Measurements from ENCODE around the gene TMA7.
"Not testable (repeated sequence)": the region's sequence is repeated elsewhere in the genome, so short reads cannot be mapped to it uniquely, and the experiment has no call there.

TMA7 gene

GRCh38 chr3:48469046-48469915 lies 29.2 kb downstream of the TMA7 start:
- no peak for DNase-seq

- DNase-seq, result no peak
Measured at GRCh38 chr3:48470286-48470685, 30.2 kb downstream of the TMA7 start.

- no peak for DNase-seq
Measured at GRCh38 chr3:48472673-48472922, 32.5 kb downstream of the TMA7 start.

- DNase-seq, result peak; percentile 89
Measured at GRCh38 chr3:48472923-48473616, 33.0 kb downstream of the TMA7 start.

GRCh38 chr3:48473617-48473952 lies 33.5 kb downstream of the TMA7 start:
- DNase-seq, result no peak

GRCh38 chr3:48474031-48474430 lies 34.0 kb downstream of the TMA7 start:
- DNase-seq, result not testable (repeated sequence)

GRCh38 chr3:48474619-48475018 lies 34.6 kb downstream of the TMA7 start:
- DNase-seq, result no peak

- DNase-seq, result no peak
Measured at GRCh38 chr3:48475188-48475587, 35.1 kb downstream of the TMA7 start.

GRCh38 chr3:48476426-48477053 lies 36.5 kb downstream of the TMA7 start:
- DNase-seq, result no peak

GRCh38 chr3:48477959-48478520 lies 38.0 kb downstream of the TMA7 start:
- DNase-seq, result no peak

- no peak for DNase-seq
Measured at GRCh38 chr3:48478626-48479555, 38.8 kb downstream of the TMA7 start.

- not testable (repeated sequence) for DNase-seq
Measured at GRCh38 chr3:48480891-48481290, 40.8 kb downstream of the TMA7 start.

GRCh38 chr3:48482822-48483221 lies 42.8 kb downstream of the TMA7 start:
- DNase-seq, result not testable (repeated sequence)

GRCh38 chr3:48486952-48487351 lies 46.9 kb downstream of the TMA7 start:
- DNase-seq, result no peak

- DNase-seq, result no peak
Measured at GRCh38 chr3:48492461-48493202, 52.6 kb downstream of the TMA7 start.

- no peak for DNase-seq
Measured at GRCh38 chr3:48493203-48493501, 53.1 kb downstream of the TMA7 start.

Data from activated T-cell treated with anti-CD3 and anti-CD28 coated beads for 4 hours (primary cell).